Stimulated activated CD4-positive, alpha-beta T cell treated with anti-CD3 and anti-CD28 coated beads, TNF-alpha, amount 100 ng/mL, for 48 hours (primary cell): Measurements from ENCODE around the gene CALML6.

Experiments used
- DNase-seq, 3 donors: peaks; one replicate each; pipeline ENCODE4 v3.0.0-alpha.2; 2020; ENCODE audit warnings: low read depth in 3 of 3

Gene CALML6

GRCh38 chr1:1892079-1892762 lies 22.8 kb upstream of the CALML6 start:
- no peak for DNase-seq

DNA sequence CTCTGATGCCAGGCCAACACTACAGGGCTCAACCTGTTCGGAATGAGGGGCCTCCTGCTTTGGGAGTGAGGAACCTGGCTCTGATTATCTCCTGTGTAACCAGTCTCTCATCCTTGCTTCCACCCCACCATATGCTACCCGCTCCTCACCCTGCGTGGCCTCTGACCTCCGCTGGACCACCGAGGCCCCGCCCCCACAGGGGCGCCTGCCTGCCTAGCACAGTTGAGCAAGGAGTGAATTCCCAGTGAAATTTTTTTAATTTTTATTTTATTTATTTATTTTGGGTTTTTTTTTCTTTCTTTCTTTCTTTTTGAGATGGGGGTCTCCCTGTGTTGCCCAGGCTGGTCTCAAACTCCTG lies 22.3 kb upstream of the CALML6 start:
- no peak for DNase-seq

GRCh38 chr1:1893291-1893985 lies 21.6 kb upstream of the CALML6 start:
- DNase-seq: no peak

GRCh38 chr1:1893997-1894353 lies 21.1 kb upstream of the CALML6 start:
- DNase-seq: no peak

GRCh38 chr1:1894354-1895059 lies 20.6 kb upstream of the CALML6 start:
- no peak for DNase-seq

DNA sequence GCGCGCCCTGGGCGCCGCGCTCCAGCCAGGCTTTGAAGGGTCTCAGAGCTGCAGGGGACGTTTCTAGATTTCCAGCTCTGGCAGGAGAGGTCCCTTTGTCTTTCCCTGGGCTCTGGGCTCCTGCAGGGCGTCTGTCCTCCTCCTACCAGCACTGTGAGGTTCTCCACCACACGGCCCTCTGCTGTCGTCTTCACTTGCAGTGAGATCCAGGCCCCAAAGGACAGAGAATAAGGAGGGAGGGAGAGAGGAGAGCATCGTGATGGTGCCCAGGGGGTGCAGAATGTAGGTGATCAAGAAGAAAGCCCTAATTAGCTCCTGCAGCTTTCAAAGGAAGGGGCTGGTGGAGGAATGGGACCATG lies 20.0 kb upstream of the CALML6 start:
- DNase-seq: no peak

DNA sequence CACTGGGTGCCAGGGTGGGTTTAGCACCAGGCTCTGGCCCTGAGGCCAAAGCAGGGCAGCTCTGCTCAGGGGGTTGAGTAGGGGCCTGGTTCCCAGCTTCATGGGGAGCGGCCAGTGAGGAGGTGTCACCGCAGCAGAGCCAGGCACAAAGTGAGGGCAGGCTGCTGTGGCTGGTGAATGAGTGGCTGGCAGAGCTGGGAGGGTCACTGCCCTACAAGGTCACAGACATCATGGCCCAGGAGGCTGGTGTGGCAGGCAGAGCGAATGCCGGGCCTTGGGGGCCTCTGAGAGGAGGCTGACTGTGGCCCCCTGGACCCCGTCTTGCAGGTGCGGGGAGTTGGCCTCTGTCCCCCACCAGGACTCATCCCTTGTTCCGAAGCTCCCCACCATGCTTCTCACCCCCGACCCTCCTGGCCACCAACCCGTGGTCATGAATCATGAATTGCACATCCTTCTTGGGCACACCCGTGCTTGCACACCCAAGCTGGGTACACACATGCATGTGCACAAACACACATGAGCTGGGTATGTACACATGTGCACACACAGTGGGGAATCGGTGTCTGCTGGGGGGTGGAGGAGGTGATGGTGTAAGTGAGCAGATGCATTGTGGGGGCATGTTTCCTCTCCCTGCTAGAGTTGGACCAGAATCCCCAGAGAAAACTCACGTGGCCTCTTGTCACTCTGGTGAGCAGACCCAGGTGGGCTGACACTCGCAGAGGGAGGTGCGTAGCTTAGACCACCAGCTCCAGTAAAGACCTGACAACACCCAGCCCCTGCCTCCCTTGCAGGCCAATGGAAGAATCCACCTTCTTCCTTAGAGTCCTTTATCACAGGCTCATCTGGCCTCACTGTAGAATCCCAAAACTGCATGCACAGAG lies 19.4 kb upstream of the CALML6 start:
- DNase-seq: no peak

DNA sequence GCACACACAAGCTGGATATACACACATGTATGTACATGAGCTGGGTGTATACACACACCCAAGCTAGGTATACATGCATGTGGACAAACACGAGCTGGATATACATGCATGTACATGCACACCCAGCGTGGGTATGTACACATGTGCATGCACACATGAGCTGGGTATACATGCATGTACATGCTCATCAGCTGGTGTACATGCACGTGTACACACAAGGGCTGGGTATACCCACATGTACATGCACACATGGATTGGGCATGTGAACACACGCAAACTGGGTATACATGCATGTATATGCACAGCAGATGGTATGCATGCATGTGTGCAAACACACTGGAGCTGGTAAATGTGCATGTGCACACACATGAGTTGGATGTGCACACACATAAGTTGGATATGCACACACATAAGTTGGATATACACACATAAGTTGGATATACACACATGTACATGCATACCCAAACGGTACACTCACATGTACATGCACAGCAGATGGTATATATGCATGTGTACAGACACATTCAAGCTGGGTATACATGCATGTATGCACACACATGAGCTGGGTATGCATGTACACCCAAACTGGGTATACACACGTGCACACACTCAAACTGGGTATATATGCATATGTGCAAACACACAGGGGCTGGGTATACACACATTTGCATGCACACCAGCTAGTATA lies 16.7 kb upstream of the CALML6 start:
- DNase-seq: no peak

- DNase-seq: no peak
Observed at GRCh38 chr1:1899266-1899966, 15.6 kb upstream of the CALML6 start.

DNA sequence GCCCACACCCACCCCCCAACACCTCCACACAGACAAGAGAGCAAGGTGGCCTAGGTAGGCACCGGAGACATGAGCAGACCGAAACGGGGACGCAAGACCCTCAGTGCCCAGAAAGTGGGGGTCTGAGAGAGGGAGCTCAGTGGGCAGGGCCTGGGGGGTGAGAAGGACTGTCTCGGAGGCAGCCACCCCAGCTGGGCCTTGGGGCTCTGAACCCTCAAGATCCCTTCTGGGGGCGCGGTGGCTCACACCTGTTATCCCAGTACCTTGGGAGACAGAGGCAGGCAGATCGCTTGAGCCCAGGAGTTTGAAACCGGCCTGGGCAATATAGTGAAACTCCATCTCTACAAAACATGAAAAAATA lies 15.1 kb upstream of the CALML6 start:
- no peak for DNase-seq

- no peak for DNase-seq
Observed at GRCh38 chr1:1900883-1901640, 14.0 kb upstream of the CALML6 start.

DNA sequence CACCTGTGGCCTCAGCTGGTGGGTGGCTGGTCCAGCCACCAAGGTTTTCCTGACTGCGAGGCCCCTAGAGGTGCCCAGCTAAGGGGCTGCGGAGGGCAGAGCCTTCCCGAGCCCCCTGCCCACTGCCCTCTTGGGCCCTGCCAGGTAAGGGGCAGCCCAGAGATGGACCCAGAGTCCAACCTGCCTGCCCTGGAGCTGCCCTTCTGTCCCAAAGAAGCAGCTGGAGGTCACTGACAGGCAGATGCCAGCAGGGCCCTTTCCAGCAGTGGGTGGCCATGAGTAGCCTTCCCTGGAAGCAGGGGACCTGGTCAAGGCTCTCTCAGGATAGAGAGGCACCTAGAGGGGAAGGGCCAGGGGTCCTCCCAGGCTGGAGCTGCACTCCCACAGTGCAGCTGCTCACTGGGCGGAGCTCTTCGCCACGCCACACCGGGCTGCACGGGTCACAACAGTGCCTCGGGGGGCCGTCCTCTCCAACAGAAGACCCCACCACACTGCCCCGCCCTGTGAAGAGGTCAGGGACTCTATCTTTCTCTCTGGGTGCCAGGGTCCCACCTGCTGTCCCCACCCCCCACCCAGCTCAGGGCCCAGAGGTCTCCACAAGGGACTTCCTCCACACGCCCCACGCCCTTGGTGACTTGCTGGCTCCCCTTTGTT lies 13.3 kb upstream of the CALML6 start:
- no peak for DNase-seq

- DNase-seq: no peak
Observed at GRCh38 chr1:1903224-1903623, 11.8 kb upstream of the CALML6 start.

DNA sequence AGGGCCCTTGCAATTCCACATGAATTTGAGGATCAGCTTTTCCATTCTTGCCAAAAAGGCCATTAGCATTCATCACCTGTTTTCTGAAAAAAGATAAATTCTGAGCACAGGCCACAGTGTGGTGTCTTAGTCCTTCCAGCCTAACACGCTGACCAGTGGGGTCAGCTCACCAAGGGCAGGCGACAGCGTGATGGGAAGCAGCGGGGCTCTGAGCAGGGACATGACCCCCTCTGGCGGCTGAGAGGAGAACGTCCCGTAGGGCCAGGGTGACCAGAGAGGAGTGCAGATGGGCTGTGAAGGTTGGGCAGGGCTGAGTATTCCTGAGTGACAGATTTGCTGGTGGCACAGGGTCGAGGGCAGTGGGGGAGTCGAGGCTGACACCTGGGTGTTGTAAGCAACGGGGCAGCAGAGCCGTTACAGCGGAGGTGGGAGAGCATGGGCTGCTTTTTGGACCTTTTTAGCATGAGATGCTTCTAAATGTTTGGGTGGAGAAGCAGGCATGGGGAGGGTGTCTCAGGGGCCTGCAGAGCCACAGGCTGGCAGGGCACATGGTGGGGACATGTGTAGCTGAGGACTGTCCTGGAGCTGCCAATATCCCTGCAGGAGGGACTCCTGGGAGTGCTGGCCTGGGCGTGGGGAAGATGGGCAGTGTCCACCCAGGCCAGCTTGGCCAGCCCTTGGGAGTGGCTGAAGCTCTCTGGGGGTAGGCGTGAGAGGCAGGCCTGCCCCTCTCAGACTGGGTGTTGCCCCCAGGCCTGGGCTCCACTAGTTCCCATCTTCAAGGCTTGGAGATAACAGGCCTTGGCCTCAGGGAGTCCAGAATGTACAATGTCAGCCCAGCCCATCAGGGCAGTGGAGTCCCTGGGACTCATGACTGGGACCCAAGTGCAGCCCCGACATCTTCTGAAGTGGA lies 8.6 kb upstream of the CALML6 start:
- peak; percentile 43 to 52 (median 50) for DNase-seq

DNA sequence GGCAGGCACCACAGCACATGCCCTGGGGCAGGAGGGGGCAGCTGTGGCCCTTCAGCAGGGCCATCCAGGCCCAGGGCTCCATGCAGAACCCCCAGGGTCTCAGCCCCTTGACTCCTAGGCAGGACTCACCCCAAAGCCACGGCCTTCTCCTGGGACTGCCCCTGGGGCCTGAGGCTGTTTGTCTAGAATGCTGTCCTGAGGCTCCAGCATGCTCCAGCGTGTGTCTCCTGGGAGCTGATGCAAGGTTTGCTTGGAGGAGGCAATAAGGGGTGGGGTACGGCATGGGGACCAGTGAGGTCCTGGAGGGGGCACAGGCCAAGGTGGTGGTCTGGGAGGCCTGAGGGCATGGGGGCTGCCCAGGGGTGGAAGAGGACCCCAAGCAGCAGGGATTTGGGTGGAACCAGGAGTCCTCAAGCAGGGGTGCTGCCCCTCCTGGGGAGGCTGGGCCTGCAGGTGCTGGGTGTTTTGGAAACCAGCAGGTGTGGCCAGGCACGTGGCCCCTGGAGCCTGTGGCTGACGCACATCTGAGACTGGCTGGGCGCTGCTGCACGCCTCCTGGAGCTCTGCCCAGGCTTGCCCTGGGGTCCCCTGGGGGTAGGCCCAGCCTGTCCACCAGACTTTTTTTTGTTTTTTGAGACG lies 7.8 kb upstream of the CALML6 start:
- DNase-seq: no peak

- DNase-seq: no peak
Observed at GRCh38 chr1:1908506-1908791, 6.6 kb upstream of the CALML6 start.

DNA sequence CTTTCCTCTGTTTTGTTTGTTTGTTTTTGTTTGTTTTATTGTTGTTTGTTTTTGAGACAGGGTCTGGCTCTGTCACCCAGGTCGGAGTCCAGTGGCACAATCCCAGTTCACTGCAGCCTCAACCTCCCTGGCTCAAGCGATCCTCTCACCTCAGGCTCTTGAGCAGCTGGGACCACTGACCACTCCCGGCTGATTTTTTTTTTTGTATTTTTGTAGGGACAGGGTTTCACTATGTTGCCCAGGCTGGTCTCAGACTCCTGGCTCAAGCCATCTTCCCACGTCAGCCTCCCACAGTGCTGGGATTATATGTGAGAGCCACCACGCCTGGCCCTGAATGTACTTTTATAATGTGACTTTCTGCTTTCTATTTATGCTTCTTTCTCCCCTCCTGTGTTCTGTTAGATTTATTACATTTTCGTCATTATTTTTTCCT lies 5.0 kb upstream of the CALML6 start:
- no peak for DNase-seq

GRCh38 chr1:1910651-1911331 lies 4.3 kb upstream of the CALML6 start:
- no peak for DNase-seq
